Measurements from ENCODE around the gene GLT1D1.

Gene GLT1D1

GRCh38 chr12:128871516-128871892 lies 18.2 kb downstream of the GLT1D1 start:
- Histone ChIP-seq H3K27ac (ENCODE audit: low read depth, low read length) (no peak overlapping the region), H3K4me3 (ENCODE audit: low read length) (no peak overlapping the region), H3K36me3 (ENCODE audit: control insufficient read depth, insufficient read depth, low read length) (no peaks in the 10 kb centered on the region), H3K9ac (ENCODE audit: low read length) (no peak overlapping the region), H3K4me1 (ENCODE audit: control insufficient read depth, insufficient read depth, low read length) (no peaks in the 10 kb centered on the region), H3K27me3 (ENCODE audit: control insufficient read depth, insufficient read depth, low read length) (no peaks in the 10 kb centered on the region)

GRCh38 chr12:128872303-128872702 lies 19.0 kb downstream of the GLT1D1 start:
- no peak overlapping the region for H3K9ac ChIP-seq (ENCODE audit: low read length)
- H3K27ac ChIP-seq (ENCODE audit: low read depth, low read length) = no peak overlapping the region
- no peaks in the 10 kb centered on the region for H3K27me3 ChIP-seq (ENCODE audit: control insufficient read depth, insufficient read depth, low read length)
- H3K36me3 ChIP-seq (ENCODE audit: control insufficient read depth, insufficient read depth, low read length) = no peaks in the 10 kb centered on the region
- no peaks in the 10 kb centered on the region for H3K4me1 ChIP-seq (ENCODE audit: control insufficient read depth, insufficient read depth, low read length)
- no peak overlapping the region for H3K4me3 ChIP-seq (ENCODE audit: low read length)

- no peak overlapping the region for H3K4me3 ChIP-seq (ENCODE audit: low read length)
- no peaks in the 10 kb centered on the region for H3K27me3 ChIP-seq (ENCODE audit: control insufficient read depth, insufficient read depth, low read length)
- H3K4me1 ChIP-seq (ENCODE audit: control insufficient read depth, insufficient read depth, low read length) = no peaks in the 10 kb centered on the region
- no peaks in the 10 kb centered on the region for H3K36me3 ChIP-seq (ENCODE audit: control insufficient read depth, insufficient read depth, low read length)
- H3K9ac ChIP-seq (ENCODE audit: low read length) = no peak overlapping the region
- H3K27ac ChIP-seq (ENCODE audit: low read depth, low read length) = no peak overlapping the region
Observed at GRCh38 chr12:128876559-128876958, 23.3 kb downstream of the GLT1D1 start.

- H3K36me3 ChIP-seq (ENCODE audit: control insufficient read depth, insufficient read depth, low read length) = no peaks in the 10 kb centered on the region
- H3K4me3 ChIP-seq (ENCODE audit: low read length) = no peak overlapping the region
- no peak overlapping the region for H3K27ac ChIP-seq (ENCODE audit: low read depth, low read length)
- no peak overlapping the region for H3K9ac ChIP-seq (ENCODE audit: low read length)
- no peaks in the 10 kb centered on the region for H3K27me3 ChIP-seq (ENCODE audit: control insufficient read depth, insufficient read depth, low read length)
- no peaks in the 10 kb centered on the region for H3K4me1 ChIP-seq (ENCODE audit: control insufficient read depth, insufficient read depth, low read length)
Observed at GRCh38 chr12:128879898-128880764, 26.9 kb downstream of the GLT1D1 start.

- no peaks in the 10 kb centered on the region for H3K4me1 ChIP-seq (ENCODE audit: control insufficient read depth, insufficient read depth, low read length)
- no peaks in the 10 kb centered on the region for H3K27me3 ChIP-seq (ENCODE audit: control insufficient read depth, insufficient read depth, low read length)
- H3K27ac ChIP-seq (ENCODE audit: low read depth, low read length) = no peak overlapping the region
- H3K4me3 ChIP-seq (ENCODE audit: low read length) = no peak overlapping the region
- H3K9ac ChIP-seq (ENCODE audit: low read length) = no peak overlapping the region
- H3K36me3 ChIP-seq (ENCODE audit: control insufficient read depth, insufficient read depth, low read length) = no peaks in the 10 kb centered on the region
Observed at GRCh38 chr12:128891856-128892255, 38.6 kb downstream of the GLT1D1 start.

- Histone ChIP-seq H3K27me3 (ENCODE audit: control insufficient read depth, insufficient read depth, low read length) (no peaks in the 10 kb centered on the region), H3K4me3 (ENCODE audit: low read length) (no peak overlapping the region), H3K4me1 (ENCODE audit: control insufficient read depth, insufficient read depth, low read length) (no peaks in the 10 kb centered on the region), H3K27ac (ENCODE audit: low read depth, low read length) (no peak overlapping the region), H3K36me3 (ENCODE audit: control insufficient read depth, insufficient read depth, low read length) (no peaks in the 10 kb centered on the region), H3K9ac (ENCODE audit: low read length) (no peak overlapping the region)
Observed at GRCh38 chr12:128903236-128903635, 50.0 kb downstream of the GLT1D1 start.

GRCh38 chr12:128905003-128905544 lies 51.8 kb downstream of the GLT1D1 start:
- Histone ChIP-seq H3K36me3 (ENCODE audit: control insufficient read depth, insufficient read depth, low read length) (no peaks in the 10 kb centered on the region), H3K27ac (ENCODE audit: low read depth, low read length) (no peak overlapping the region), H3K4me3 (ENCODE audit: low read length) (no peak overlapping the region), H3K4me1 (ENCODE audit: control insufficient read depth, insufficient read depth, low read length) (no peaks in the 10 kb centered on the region), H3K27me3 (ENCODE audit: control insufficient read depth, insufficient read depth, low read length) (no peaks in the 10 kb centered on the region), H3K9ac (ENCODE audit: low read length) (no peak overlapping the region)

GRCh38 chr12:128906485-128907137 lies 53.3 kb downstream of the GLT1D1 start:
- Histone ChIP-seq H3K4me1 (ENCODE audit: control insufficient read depth, insufficient read depth, low read length) (no peaks in the 10 kb centered on the region), H3K27me3 (ENCODE audit: control insufficient read depth, insufficient read depth, low read length) (no peaks in the 10 kb centered on the region), H3K27ac (ENCODE audit: low read depth, low read length) (no peak overlapping the region), H3K9ac (ENCODE audit: low read length) (no peak overlapping the region), H3K4me3 (ENCODE audit: low read length) (no peak overlapping the region), H3K36me3 (ENCODE audit: control insufficient read depth, insufficient read depth, low read length) (no peaks in the 10 kb centered on the region)

GRCh38 chr12:128908254-128908653 lies 55.0 kb downstream of the GLT1D1 start:
- no peaks in the 10 kb centered on the region for H3K36me3 ChIP-seq (ENCODE audit: control insufficient read depth, insufficient read depth, low read length)
- H3K9ac ChIP-seq (ENCODE audit: low read length) = no peak overlapping the region
- H3K27ac ChIP-seq (ENCODE audit: low read depth, low read length) = no peak overlapping the region
- H3K4me1 ChIP-seq (ENCODE audit: control insufficient read depth, insufficient read depth, low read length) = no peaks in the 10 kb centered on the region
- H3K4me3 ChIP-seq (ENCODE audit: low read length) = no peak overlapping the region
- no peaks in the 10 kb centered on the region for H3K27me3 ChIP-seq (ENCODE audit: control insufficient read depth, insufficient read depth, low read length)

- H3K9ac ChIP-seq (ENCODE audit: low read length) = no peak overlapping the region
- no peaks in the 10 kb centered on the region for H3K4me1 ChIP-seq (ENCODE audit: control insufficient read depth, insufficient read depth, low read length)
- H3K4me3 ChIP-seq (ENCODE audit: low read length) = no peak overlapping the region
- no peaks in the 10 kb centered on the region for H3K36me3 ChIP-seq (ENCODE audit: control insufficient read depth, insufficient read depth, low read length)
- no peak overlapping the region for H3K27ac ChIP-seq (ENCODE audit: low read depth, low read length)
- H3K27me3 ChIP-seq (ENCODE audit: control insufficient read depth, insufficient read depth, low read length) = no peaks in the 10 kb centered on the region
Observed at GRCh38 chr12:128909653-128910052, 56.4 kb downstream of the GLT1D1 start.

GRCh38 chr12:128910629-128911028 lies 57.4 kb downstream of the GLT1D1 start:
- H3K9ac ChIP-seq (ENCODE audit: low read length) = no peak overlapping the region
- no peaks in the 10 kb centered on the region for H3K36me3 ChIP-seq (ENCODE audit: control insufficient read depth, insufficient read depth, low read length)
- H3K4me1 ChIP-seq (ENCODE audit: control insufficient read depth, insufficient read depth, low read length) = no peaks in the 10 kb centered on the region
- H3K27ac ChIP-seq (ENCODE audit: low read depth, low read length) = no peak overlapping the region
- H3K27me3 ChIP-seq (ENCODE audit: control insufficient read depth, insufficient read depth, low read length) = no peaks in the 10 kb centered on the region
- H3K4me3 ChIP-seq (ENCODE audit: low read length) = no peak overlapping the region

- Histone ChIP-seq H3K27me3 (ENCODE audit: control insufficient read depth, insufficient read depth, low read length) (no peaks in the 10 kb centered on the region), H3K9ac (ENCODE audit: low read length) (no peak overlapping the region), H3K4me1 (ENCODE audit: control insufficient read depth, insufficient read depth, low read length) (no peaks in the 10 kb centered on the region), H3K27ac (ENCODE audit: low read depth, low read length) (no peak overlapping the region), H3K36me3 (ENCODE audit: control insufficient read depth, insufficient read depth, low read length) (no peaks in the 10 kb centered on the region), H3K4me3 (ENCODE audit: low read length) (no peak overlapping the region)
Observed at GRCh38 chr12:128911861-128912260, 58.6 kb downstream of the GLT1D1 start.
